ENCODE data around the gene SCAI. TPM values are rescaled to one million over a fixed set of nuclear protein-coding genes. Genes with fewer than 3 reads are reported as not detected.

Gene SCAI
- total and polyA plus RNA-seq, 9 of the 15 experiments (the other 6 are each of a cell fraction or from before 2014, with no cell fraction given), result 0.70 to 12.4 (median 4.2) TPM

DNA sequence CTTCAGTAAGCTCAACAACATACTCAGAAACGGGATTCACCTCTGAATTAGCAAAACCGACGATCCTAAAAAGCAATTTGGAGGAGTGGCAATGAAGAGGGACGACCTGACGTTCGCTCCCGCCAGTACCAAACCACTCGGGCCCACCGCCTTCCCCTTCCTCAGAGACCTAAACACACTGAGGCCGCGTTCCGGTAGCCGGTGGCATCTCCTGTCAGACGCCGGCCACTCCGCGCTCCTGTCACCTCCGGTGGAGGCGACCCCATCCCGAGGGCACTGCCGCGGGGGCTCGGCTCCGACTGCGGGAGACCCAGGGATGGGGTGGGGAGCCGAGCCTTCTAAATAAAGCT lies 45.7 kb upstream of the SCAI start (continued):
- TF ChIP-seq, protein P1, sequence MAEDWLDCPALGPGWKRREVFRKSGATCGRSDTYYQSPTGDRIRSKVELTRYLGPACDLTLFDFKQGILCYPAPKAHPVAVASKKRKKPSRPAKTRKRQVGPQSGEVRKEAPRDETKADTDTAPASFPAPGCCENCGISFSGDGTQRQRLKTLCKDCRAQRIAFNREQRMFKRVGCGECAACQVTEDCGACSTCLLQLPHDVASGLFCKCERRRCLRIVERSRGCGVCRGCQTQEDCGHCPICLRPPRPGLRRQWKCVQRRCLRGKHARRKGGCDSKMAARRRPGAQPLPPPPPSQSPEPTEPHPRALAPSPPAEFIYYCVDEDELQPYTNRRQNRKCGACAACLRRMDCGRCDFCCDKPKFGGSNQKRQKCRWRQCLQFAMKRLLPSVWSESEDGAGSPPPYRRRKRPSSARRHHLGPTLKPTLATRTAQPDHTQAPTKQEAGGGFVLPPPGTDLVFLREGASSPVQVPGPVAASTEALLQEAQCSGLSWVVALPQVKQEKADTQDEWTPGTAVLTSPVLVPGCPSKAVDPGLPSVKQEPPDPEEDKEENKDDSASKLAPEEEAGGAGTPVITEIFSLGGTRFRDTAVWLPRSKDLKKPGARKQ (CRISPR knock-in tag; IDR thresholded peaks at IDR 0.05), result no peak
- TF ChIP-seq KDM4B (IDR thresholded peaks at IDR 0.05; ENCODE audit: borderline replicate concordance in 2 of 2, low read depth in 1 of 2), result no peak
- peak; percentile 58; the same call in 1 of the 2 replicates for TF ChIP-seq FOXP1 (CRISPR knock-in tag; IDR thresholded peaks at IDR 0.05)

- Histone ChIP-seq H3K27ac (ENCODE audit: extremely low read depth, low read depth, low read length) (no peak overlapping the region), H3K4me2 (ENCODE audit: insufficient read depth, low read length) (no peak overlapping the region), H3K9ac (ENCODE audit: insufficient read depth in 1 of 2, low read depth in 2 of 2, low read length in 2 of 2) (no peak overlapping the region), H4K20me1 (replicated peaks; ENCODE audit: control insufficient read depth, insufficient read depth, low read length) (no peaks in the 10 kb centered on the region), H2AFZ (ENCODE audit: low read depth, low read length) (no peak overlapping the region), H3K4me1 (replicated peaks in 1 of 2; ENCODE audit: control insufficient read depth in 2 of 2, insufficient read depth in 2 of 2, low read length in 2 of 2) (peaks cover 5 to 7% of the 10 kb centered on the region in 2 experiments; a peak in 4 of 5 replicates), H3K27me3 (ENCODE audit: control insufficient read depth in 2 of 2, insufficient read depth in 2 of 2, low read length in 2 of 2) (no peaks in the 10 kb centered on the region), H3K9me3 (replicated peaks; ENCODE audit: control insufficient read depth, insufficient read depth, low read depth, low read length) (no peaks in the 10 kb centered on the region), H3K79me2 (ENCODE audit: control insufficient read depth, insufficient read depth, low read length) (peaks cover 95% of the 10 kb centered on the region), H3K36me3 (ENCODE audit: control insufficient read depth, insufficient read depth, low read length) (peaks cover 14% of the 10 kb centered on the region; the same call in 2 of the 3 replicates), H3K9me1 (ENCODE audit: control insufficient read depth, insufficient read depth, low read length) (no peaks in the 10 kb centered on the region), H3K4me3 (no peak overlapping the region)
- POLR2A ChIA-PET, result no interaction called here
- in situ Hi-C loops (cut with MboI), result no loop called here
- intact Hi-C loops (cut with micrococcal nuclease), result no loop called here
- FAIRE-seq (no peak), DNase-seq (ENCODE audit: extremely low read depth in 1 of 4, low spot score in 3 of 4) (no peak), ATAC-seq (no peak)
- CTCF ChIA-PET (ENCODE audit: low intra/inter-chr PET ratio), result no interaction called here
- no TSS peak for BruUV-seq (replicated peaks)
- 90% methylated on average over 2 of the region's 2 CpGs for WGBS (ENCODE audit: insufficient coverage, low coverage, missing lambda C conversion rate)
- TF ChIP-seq, protein P2, sequence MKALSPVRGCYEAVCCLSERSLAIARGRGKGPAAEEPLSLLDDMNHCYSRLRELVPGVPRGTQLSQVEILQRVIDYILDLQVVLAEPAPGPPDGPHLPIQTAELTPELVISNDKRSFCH (CRISPR knock-in tag; IDR thresholded peaks at IDR 0.05), result no peak
- TF ChIP-seq, protein P2 (tag; IDR thresholded peaks at IDR 0.05), result no peak
- no peak for TF ChIP-seq KDM2B (CRISPR knock-in tag; IDR thresholded peaks at IDR 0.05)
- TF ChIP-seq NFE2 (IDR thresholded peaks at IDR 0.05; ENCODE audit: low read depth), result no peak
- TF ChIP-seq CEBPG (CRISPR knock-in tag; IDR thresholded peaks at IDR 0.05), result no peak
- TF ChIP-seq CEBPG (tag; conservative IDR thresholded peaks at IDR 0.05 in 1 of 2, IDR thresholded peaks at IDR 0.05 in 1 of 2), result no peak
- TF ChIP-seq RBM39 (optimal IDR thresholded peaks at IDR 0.05; ENCODE audit: low read depth, low read length), result no peak
- TF ChIP-seq JUN (IDR thresholded peaks at IDR 0.05; ENCODE audit: borderline replicate concordance, low read depth, low read length), result no peak
- no peak for TF ChIP-seq JUN (CRISPR knock-in tag; IDR thresholded peaks at IDR 0.05; ENCODE audit: borderline replicate concordance)
Measured at GRCh38 chr9:125183561-125183960, 40.2 kb upstream of the SCAI start.

Measured in K562 (cell line).